GM18508 (cell line): ENCODE results near the gene FBXW8.

Source experiments
- ATAC-seq: cut with Tn5 transposase; IDR thresholded peaks from one replicate; pipeline ENCODE4 v1.9.1; 2021; ENCODE audit warnings: moderate number of reproducible peaks; ENCODE audit not compliant: insufficient read depth, unreplicated experiment

The FBXW8 gene

DNA sequence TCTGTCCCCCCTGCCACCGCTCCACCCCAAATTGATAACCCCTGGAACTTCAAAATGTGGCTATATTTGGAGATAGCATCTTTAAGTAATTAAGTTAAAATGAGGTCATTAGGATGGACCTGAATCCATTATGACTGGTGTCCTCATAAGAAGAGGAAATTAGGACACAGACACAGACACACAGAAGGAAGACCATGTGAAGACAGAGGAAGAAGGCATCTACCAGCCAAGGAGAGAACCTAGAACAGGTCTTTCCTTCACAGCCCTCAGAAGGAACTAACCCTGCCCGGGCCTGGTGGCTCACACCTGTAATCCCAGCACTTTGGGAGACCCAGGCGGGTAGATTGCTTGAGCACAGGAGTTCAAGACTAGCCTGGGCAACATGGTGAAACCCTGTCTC, 25.9 kb upstream of the FBXW8 start:
- ATAC-seq, result no peak

DNA sequence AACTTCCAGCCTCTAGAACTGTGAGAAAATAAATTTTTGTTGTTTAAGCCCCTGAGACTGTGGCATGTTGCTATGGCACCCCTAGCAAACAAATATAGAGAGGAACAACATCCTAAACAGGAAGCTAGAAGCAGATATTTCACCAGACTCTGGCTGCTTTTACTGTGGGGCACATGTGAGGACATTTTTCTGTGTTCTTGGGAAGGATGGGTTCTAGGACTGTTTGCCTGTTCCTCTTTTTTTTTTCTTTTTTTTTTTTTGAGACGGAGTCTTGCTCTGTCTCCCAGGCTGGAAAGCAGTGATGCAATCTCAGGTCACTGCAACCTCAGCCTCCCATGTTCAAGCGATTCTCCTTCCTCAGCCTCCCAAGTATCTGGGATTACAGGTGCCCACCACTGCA, 25.3 kb upstream of the FBXW8 start:
- no peak for ATAC-seq

DNA sequence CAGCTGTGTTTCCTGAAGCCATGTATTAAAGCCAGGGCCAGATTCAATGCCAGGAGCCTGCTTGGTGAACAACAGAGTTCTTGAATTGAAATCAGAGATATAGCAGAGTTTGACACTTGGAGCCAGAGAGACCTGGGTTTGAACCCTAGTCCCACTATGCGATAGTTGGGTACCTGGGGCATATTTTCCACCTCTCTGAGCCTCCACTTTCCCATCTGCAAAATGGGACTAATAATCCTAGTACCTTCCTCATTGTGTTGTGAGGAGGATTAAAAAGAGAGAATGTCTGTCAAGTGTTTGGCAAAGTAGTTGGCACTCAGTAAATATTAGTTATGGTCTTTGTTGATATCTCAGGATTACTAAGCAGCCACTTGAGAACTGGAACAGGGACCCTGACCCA, 23.5 kb upstream of the FBXW8 start:
- ATAC-seq, result no peak

DNA sequence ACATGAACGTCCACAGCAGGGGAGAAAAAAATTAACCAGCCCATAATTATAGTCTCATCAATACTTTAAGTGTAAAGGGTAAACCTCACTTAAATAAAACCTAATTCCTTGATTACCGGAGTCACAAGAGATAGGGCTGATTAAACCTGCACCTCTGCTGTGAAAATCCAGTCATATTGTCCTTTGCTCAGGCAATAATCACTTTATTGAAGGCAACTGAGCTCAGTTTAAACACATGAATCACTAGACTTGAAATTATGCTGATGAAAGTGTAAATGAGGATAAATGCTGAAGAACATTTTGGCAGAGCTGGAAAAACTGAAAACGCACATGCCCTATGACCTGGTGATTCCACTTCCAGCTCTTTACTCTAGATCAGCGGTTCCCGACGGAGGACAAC, 22.9 kb upstream of the FBXW8 start:
- no peak for ATAC-seq

DNA sequence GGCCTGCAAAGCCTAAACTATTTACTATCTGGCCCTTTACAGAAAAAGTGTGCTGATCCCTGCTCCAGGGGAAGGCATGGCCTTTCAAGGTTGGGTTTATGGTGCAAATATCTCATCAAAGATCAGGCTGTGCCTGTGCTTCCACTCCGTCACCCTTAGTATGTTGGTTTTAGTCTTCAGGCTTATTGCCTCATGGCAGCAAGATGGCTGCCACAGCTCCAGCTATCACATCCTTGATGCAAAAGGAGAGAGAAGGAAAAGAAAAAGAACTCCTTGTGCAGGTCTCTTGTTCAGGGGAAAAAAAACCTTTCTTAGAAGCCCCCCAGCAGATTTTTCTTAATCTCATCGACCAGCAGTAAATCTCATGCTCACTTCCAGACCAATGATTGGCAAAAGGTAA, 20.4 kb upstream of the FBXW8 start:
- ATAC-seq, result no peak

DNA sequence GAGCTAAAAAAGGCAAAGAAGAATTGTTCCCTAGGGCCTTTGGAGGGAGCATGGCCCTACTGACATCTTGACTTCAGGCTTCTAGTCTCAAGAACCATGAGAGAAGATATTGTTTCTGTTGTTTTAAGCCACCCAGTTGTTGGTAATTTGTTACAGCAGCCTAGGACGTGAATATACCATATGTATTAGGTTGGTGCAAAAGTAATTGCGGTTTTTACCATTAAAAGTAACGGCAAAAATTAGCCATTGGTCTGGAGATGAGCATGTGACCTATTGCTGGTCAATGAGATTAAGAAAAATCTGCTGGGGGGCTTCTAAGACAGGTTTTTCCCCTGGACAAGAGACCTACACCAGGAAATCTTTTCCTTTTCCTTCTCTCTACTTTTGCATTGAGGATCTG, 19.7 kb upstream of the FBXW8 start:
- ATAC-seq, result no peak

DNA sequence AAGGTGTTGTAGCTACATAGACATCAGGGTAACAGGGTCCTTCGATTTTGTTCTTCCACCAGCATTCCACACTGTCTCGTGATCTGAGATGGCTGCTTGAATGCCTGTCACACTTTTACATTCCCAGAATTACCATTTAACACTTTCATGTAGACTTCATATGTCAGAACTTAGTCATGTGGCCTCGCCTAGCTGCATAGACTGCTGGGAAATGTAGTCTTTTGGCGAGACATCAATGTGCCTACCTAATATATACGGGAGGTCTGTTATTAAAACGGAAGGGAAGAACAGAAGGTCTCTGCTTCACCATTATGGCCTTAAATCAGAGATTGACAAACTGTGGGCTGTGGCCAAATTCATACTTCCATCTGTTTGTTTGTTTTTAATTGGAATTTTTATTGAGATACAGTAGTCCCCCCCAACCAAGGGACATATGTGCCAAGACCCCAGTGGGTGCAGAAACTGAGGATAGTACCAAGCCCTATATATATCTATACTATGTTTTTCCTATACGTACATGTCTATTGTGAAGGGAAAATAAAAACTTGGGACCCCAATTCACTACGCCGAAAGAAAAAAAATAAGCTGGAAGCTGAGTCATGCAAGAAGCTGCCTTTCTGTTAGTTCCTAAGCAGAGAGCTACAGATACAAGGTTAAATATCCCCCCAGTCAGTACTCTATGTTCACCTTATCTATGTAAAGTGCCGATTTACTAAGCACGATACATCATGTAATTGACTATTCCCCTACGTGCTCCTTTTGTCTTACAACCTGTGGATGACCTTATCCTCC, 18.2 kb upstream of the FBXW8 start:
- ATAC-seq, result no peak

DNA sequence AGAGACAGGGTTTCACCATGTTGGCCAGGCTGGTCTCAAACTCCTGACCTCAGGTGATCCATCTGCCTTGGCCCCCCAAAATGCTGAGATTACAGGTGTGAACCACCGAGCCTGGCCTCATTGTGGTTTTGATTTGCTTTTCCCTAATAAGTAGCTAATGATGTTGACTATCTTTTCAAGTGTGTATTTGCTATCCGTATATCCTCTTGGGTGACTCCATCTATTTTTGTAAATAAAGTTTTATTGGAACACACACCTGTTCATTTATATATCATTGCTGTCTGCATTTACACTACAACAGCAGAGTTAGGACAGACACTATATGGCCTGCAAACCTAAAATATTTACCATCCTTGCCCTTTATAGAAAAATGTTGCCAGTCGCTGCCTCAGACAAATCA, 15.8 kb upstream of the FBXW8 start:
- no peak for ATAC-seq

DNA sequence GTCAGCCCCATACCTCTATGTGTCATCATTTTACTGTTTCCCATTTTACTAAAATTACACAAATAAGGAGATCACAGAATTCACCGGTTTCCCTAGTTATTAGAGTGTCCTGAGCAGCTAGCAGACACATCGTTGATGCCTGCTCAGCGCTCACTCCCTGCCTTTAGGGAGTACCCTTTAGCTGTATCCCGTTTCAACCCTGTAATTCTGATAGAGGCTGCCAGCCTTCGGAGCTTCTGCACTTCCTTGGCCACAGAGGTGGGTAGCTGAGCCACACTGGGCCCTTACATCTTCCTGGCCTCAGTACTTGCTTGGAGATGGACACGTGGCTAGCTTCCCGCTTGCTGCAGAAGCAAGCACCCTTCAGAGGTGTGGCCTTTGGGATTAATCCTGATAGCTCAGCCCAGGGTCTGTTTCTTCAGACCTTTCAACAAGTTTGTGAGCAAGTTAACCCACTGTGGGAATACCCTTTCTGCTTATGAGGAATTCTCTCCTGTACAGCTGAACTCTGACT, 14.3 kb upstream of the FBXW8 start:
- no peak for ATAC-seq

DNA sequence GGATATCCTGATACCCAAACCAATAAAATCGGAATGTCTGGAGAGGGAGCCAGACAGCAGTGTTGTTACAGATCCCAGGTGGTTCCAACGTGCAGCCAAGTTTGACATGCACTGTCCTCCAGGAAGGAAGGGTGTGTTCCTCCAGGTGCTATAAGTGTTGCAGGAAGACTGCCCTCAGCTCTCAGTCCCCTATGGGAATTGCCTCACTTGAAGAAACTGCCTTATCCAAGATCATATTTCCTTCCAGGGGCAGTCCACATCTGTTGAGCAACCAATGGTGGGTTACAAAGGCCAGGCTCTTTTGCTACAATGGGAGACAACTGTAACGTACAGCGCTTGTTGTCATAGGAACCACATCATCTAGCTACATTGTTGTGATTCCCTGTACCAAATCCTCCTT, 13.3 kb upstream of the FBXW8 start:
- ATAC-seq, result no peak

DNA sequence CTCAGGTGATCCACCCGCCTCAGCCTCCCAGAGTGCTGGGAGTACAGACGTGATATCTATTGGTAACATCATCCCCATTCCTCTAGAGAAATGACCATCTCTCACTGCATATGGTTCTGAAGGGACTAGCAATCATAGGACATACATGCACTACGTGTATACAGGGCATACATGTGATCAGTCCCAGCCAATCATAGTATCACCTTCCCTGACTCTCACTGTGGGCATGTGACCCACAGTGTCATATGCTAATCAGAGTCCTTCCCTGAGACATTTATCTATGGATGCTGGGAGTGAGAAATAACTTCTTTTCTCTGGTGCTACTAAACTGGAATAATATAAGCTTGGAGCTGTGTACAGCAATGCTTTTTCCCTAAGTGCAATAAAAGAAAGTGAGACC, 12.1 kb upstream of the FBXW8 start:
- no peak for ATAC-seq

DNA sequence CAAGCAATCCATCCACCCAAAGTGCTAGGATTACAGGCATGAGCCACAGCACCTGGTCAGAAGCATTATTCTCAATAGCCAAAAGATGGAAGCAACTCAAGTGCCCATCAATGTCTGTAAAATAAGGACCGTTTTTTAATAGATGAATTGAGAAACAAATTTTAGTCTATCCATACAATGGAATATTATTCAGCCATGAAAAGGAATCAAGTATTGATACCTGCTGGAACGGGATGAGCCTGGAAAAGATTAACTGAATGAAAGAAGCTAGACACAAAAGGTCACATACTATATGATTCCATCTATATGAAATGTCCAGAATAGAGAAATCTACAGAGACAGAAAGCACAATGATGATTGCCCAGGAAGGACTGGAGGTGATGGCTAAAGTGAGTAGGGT, 9.1 kb upstream of the FBXW8 start:
- ATAC-seq, result no peak

DNA sequence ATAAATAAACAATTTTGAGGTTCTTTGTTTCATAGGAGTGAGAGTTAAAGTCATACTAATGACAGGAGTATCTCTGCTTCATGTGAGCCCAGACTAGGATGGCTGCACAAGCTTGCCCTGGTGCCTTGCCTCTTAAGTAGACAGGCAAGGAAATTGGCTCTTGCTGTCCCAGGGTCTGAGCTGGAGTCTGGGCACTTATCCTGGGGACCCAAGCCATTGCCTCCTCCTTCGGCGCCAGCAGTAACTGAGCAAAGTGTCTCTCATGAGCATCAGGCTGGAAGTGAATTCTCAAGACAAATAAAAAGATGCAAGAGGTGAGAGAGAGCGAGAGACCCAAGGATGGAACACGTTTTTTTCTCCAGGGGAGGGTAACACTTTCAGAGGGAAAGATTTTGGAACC, 6.9 kb upstream of the FBXW8 start:
- no peak for ATAC-seq

DNA sequence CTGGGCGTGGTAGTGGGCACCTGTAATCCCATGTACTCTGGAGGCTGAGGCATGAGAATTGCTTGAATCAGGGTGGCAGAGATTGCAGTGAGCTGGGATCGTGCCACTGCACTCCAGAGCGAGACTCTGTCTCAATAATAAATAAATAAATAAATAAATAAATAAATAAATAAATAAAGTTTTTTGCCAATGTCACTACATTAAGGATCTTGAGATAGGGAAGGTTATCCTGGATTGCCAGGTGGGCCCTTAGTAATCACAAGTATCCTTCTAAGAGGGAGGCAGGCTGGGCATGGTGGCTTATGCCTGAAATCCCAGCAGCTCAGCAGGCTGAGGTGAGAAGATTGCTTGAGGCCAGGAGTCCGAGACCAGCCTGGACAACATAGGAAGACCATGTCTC, 4.5 kb upstream of the FBXW8 start:
- no peak for ATAC-seq

DNA sequence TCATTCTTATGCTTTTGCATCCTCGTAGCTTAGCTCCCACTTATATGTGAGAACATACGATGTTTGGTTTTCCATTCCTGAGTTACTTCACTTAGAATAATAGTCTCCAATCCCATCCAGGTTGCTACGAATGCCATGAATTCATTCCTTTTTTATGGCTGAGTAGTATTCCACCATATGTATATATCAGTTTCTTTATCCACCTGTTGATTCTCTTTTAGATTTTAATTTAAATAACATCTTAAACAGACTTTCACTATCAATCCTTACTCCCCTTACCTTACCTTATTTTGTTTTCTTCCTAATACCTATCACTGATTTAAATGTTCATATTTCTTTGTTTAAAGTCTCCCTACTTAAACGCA, 488 bp upstream of the FBXW8 start:
- ATAC-seq, result no peak

DNA sequence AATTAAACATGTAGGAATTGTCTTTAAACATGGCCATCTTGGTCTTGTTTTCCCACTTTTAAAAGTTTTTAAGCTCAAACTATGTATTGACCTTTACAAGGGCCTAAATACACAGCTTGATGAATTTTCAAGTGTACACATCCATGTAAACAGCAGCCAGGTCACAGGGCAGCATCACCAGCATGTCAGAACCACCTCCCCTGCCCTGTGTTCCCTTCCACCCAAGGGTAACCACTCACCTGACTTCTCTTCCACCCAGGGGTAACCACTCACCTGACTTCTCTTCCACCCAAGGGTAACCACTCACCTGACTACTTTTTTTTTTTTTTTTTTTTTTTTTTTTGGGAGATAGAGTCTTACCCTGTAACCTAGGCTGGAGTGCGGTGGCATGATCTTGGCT, 4.6 kb downstream of the FBXW8 start:
- no peak for ATAC-seq

DNA sequence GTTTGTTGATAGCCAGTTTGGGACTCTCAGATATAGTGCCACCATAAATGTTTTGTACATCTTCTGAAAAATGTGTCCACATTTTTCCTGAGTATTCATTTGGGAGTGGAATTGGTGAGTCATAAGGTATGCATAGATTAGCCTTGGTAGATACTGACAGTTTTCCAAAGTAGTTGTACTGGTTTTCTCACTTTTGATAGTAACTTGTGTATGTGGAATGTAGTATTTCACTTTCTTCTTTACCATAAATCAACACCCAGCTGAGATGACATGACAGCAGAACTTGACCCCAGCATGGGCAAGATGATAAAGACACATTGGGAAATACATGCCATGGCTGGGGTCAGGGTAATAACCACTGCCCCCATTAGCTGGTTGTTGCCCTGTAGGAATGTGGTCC, 5.4 kb downstream of the FBXW8 start:
- ATAC-seq, result no peak

DNA sequence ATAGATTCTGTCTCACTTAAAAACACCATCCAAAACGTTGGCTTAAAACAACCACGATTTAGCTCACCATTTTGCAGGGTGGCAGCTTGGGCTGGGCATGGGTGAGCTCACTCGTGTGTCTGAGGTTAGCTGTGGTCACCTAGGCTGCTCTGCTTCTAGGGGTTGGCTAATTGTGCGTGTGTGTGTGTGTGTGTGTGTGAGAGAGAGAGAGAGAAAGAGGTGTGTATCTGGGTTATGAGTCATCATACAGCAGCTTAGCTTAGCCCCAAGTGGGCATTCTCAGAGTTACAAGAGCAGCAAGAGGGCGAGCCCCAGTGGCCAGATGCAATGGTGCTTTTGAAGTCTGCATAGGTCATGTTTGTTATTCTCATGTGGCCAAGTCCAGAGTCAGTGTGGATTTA, 6.0 kb downstream of the FBXW8 start:
- peak; percentile 69 for ATAC-seq

DNA sequence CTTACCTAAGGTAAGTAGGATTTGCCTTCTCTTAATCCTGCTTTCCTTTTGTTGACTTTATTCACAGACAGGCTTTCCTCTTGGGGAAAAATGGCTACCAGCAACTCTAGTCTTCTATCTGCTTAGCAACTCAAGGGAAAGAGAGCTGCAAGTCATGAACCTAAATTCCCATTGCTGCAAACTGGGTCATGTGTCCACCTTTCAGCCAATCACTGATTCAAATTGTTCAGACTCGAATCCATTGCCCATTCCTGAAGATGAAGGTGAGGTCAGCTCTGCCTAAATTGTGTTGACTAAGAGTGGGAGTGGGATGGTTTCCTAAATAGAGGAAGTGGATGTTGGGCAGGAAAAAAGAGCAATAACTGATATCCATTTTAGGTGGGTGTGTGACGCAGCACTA, 7.7 kb downstream of the FBXW8 start:
- no peak for ATAC-seq

DNA sequence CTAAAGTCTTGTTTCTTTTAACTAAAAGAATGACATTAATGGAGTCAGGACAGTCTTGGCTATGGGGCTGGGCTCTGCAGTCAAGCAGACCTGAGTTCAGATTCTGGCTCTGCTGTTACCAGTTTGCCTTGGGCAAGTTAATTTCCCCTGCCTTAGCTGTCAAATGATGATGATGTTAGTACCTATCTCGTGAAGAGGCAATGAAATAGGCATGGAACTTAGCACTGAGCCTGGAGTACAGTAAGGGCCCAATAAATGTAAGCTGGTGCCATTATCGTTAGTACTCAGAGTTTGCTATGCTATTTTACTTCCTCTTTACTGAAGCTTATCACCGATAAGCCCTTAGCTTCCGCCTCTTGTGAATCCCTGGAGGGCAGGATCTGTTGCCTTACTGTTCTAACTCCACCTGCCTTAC, 8.5 kb downstream of the FBXW8 start:
- ATAC-seq, result no peak

DNA sequence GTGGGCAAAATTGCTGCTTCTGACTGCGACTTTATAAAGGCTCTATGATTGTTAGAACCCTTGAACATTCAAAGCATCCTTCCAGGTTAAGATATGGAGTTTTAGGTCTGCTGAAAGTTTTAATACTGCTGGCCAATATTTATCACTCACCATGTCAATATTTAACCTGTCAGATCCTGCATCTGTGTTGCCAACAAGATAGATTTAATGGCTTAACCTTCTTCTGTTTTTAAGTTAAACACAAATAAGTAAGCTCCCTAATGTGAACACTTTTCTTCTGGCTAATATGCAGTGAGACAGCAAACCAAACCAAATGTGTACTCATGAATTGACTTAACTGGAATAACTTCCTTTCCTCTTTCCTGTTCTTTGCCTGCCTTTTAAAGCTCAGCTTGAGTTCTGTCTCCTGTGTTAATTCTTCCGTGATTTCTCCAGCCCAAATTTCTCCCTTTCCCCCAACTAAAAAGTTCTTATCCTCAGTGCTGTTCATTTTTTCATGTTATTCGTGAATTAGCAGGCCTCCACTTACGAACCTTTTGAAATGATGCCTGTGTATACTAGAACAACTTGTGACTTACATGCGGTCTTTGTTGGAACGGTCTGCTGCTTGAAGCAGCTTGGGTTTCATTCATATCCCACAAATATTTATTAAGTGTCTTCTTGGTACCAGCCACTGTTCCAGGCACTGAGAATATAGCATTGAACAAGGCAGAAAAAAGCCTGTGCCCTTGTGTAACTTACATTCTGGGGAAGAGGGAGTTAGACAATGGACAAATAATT, 9.1 kb downstream of the FBXW8 start:
- ATAC-seq, result no peak

DNA sequence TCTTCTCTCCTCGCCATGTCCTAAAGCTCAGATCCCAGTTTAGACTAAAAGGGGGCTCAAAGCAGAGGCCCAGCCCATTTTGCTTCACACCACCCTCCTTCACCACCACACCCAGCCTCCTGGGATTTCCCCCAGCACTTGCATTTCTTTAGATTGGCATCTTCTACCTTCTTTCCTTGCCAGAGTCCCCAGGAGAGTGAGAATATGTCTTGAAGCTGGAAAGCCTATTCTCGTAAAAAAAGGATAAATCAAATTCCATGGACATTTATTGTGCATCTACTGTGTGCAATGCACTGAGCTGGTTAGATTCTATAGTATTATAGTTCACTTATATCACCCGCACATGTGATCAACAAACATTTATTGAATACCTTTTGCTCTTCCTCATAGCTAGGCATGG, 10.2 kb downstream of the FBXW8 start:
- ATAC-seq, result no peak
